ENCODE measurements around the gene TGM5.
"Not testable (repeated sequence)": the region's sequence is repeated elsewhere in the genome, so short reads cannot be mapped to it uniquely, and the experiment has no call there.

The TGM5 gene

GRCh38 chr15:43232289-43232874 lies 34.3 kb downstream of the TGM5 start:
- in situ Hi-C loops (cut with MboI; ENCODE audit: low sequenced_read_pairs, unreplicated experiment) = no loop called here
- no peak for TF ChIP-seq CTCF (IDR thresholded peaks at IDR 0.05; ENCODE audit: borderline replicate concordance, control extremely low read depth, extremely low read depth, insufficient read depth, missing control alignments)
- no peak for DNase-seq (ENCODE audit: low spot score)

GRCh38 chr15:43230640-43231115 lies 36.0 kb downstream of the TGM5 start:
- in situ Hi-C loops (cut with MboI; ENCODE audit: low sequenced_read_pairs, unreplicated experiment) = no loop called here
- no peak for DNase-seq (ENCODE audit: low spot score)
- no peak for TF ChIP-seq CTCF (IDR thresholded peaks at IDR 0.05; ENCODE audit: borderline replicate concordance, control extremely low read depth, extremely low read depth, insufficient read depth, missing control alignments)

- no peak for TF ChIP-seq CTCF (IDR thresholded peaks at IDR 0.05; ENCODE audit: borderline replicate concordance, control extremely low read depth, extremely low read depth, insufficient read depth, missing control alignments)
- no peak for DNase-seq (ENCODE audit: low spot score)
- in situ Hi-C loops (cut with MboI; ENCODE audit: low sequenced_read_pairs, unreplicated experiment) = loop anchor here (5.0 kb wide), 1 partner anchor 47 kb away; no protein-coding TSS in a partner anchor
These were observed 36.8 kb downstream of the TGM5 start for GRCh38 chr15:43229977-43230376.

GRCh38 chr15:43226436-43227305 lies 40.1 kb downstream of the TGM5 start:
- TF ChIP-seq CTCF (IDR thresholded peaks at IDR 0.05; ENCODE audit: borderline replicate concordance, control extremely low read depth, extremely low read depth, insufficient read depth, missing control alignments) = no peak
- no peak for DNase-seq (ENCODE audit: low spot score)
- in situ Hi-C loops (cut with MboI; ENCODE audit: low sequenced_read_pairs, unreplicated experiment) = loop anchor here (5.0 kb wide), 1 partner anchor 51 kb away; no protein-coding TSS in a partner anchor

- in situ Hi-C loops (cut with MboI; ENCODE audit: low sequenced_read_pairs, unreplicated experiment) = loop anchor here (5.0 kb wide), 1 partner anchor 51 kb away; no protein-coding TSS in a partner anchor
- DNase-seq (ENCODE audit: low spot score) = not testable (repeated sequence)
These were observed 40.8 kb downstream of the TGM5 start for GRCh38 chr15:43225950-43226255.

- in situ Hi-C loops (cut with MboI; ENCODE audit: low sequenced_read_pairs, unreplicated experiment) = loop anchor here (5.0 kb wide), 1 partner anchor 52 kb away; no protein-coding TSS in a partner anchor
- TF ChIP-seq CTCF (IDR thresholded peaks at IDR 0.05; ENCODE audit: borderline replicate concordance, control extremely low read depth, extremely low read depth, insufficient read depth, missing control alignments) = peak; percentile 73
- peak; percentile 84 for DNase-seq (ENCODE audit: low spot score)
These were observed 41.4 kb downstream of the TGM5 start for GRCh38 chr15:43225201-43225949.
